T-helper 1 cell treated with Interleukin-12 subunit alpha and Interleukin-12 subunit beta and Interleukin-4 antibody, amounts not matched to agents 30 ng/mL and 1 ng/mL, for 36 hours (primary cell): ENCODE results near the gene IKZF3. TPM values are rescaled to one million over a fixed set of nuclear protein-coding genes. Genes with fewer than 3 reads are reported as not detected.
"Not testable (repeated sequence)": the region's sequence is repeated elsewhere in the genome, so short reads cannot be mapped to it uniquely, and the experiment has no call there.

Experiments used
- intact Hi-C: fragments of 100-400 bp; cut with micrococcal nuclease; formaldehyde crosslinking; loops from one replicate; pipeline ENCODE4 v1.15.1; 2024
- total RNA-seq: library from RNA; stranded (reverse); gene quantifications from 2 replicates; pipeline ENCODE4 v1.2.3, GENCODE V29; 2022

IKZF3 gene
- total RNA-seq, 1 donor from 2014 or later, result 37.6 TPM

DNA sequence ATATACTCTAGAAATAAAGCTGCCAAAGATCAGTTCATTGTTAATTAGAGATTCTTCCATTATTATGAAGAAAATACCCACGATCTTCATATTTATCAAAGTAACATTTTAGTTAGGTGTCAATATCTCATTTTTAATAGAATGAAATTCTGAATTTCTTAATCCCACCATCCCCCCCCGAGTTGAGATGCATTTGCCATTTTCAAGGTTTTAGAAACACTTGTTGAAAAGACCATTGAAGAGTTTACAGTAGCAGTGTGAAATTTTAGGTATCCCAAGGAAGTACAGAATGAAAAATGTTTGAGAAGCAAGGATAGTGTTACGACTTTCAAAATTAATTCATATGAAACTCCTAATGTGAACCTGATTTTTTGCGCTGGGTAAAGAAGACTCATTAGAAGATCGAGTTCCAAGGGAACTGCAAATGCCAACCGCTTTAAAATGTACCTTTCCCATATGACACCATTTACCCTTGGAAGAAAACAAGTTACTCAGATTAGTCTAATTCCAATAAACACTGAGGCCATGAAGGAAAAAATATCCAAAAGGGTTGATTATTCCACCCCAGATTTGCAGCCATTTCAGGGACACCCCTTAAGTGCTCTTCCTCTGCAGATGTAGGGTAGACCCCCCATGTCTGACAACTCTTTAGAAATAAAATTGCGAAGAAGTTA, 731 bp downstream of the IKZF3 start:
- intact Hi-C loops, result loop anchor here (1.0 to 5.0 kb wide), 3 partner anchors 21 to 71 kb away; no protein-coding TSS in a partner anchor

GRCh38 chr17:39861235-39861634, 2.9 kb downstream of the IKZF3 start:
- intact Hi-C loops, result loop anchor here (5.0 kb wide), 1 partner anchor 69 kb away; no protein-coding TSS in a partner anchor

GRCh38 chr17:39855911-39856649, 8.0 kb downstream of the IKZF3 start:
- intact Hi-C loops, result not testable (repeated sequence)

GRCh38 chr17:39854909-39855308, 9.2 kb downstream of the IKZF3 start:
- intact Hi-C loops, result no loop called here

DNA sequence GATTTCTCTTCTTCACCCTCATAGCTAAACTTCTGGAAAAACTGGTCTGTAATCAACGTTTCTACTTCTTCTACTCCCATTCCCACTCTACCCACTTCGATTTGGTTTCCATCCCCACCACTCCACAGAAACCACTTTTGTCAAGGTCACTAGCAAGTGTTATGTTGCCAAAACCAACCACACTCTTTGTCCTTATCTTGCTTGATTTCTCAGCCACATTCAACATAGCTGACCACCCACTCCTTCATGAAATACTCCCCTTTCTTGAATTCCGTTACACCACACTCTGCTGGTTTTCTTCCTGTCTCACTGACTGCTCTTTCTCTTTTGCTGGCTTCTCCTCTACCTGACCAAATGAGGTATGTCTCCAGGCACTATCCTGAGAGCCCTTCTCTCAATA, 11.9 kb downstream of the IKZF3 start:
- intact Hi-C loops, result no loop called here

DNA sequence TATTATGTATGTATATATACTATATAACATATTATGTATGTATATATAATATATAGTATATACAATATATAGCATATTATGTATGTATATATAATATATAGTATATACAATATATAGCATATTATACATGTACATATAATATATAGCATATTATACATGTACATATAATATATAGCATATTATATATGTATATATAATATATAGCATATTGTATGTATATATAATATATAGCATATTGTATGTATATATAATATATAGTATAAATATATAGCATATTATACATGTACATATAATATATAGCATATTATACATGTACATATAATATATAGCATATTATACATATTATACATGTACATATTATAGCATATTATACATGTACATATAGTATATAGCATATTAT, 13.9 kb downstream of the IKZF3 start:
- intact Hi-C loops, result not testable (repeated sequence)

- intact Hi-C loops, result no loop called here
Measured at GRCh38 chr17:39848600-39848999, 15.5 kb downstream of the IKZF3 start.

DNA sequence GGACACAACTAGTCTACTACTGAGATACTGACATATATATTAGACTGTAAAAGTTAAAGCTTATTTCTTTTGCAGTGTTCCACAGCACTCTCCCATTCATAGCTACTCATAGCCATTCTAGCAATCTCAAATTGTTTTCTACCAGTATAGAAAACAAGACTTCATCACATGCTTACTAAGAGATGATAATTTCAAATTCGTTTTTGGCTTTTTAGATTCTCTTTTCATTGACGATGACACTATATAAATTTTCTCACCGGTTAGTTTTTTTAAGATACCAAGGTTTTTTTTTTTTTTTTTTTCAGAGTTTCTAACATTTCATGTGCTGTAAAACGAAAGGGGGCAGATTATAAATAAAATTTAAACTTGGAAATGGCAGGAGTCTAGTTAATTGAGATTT, 17.9 kb downstream of the IKZF3 start:
- intact Hi-C loops, result no loop called here

- intact Hi-C loops, result no loop called here
Measured at GRCh38 chr17:39845052-39845846, 18.9 kb downstream of the IKZF3 start.

GRCh38 chr17:39841134-39841683, 22.9 kb downstream of the IKZF3 start:
- intact Hi-C loops, result no loop called here

DNA sequence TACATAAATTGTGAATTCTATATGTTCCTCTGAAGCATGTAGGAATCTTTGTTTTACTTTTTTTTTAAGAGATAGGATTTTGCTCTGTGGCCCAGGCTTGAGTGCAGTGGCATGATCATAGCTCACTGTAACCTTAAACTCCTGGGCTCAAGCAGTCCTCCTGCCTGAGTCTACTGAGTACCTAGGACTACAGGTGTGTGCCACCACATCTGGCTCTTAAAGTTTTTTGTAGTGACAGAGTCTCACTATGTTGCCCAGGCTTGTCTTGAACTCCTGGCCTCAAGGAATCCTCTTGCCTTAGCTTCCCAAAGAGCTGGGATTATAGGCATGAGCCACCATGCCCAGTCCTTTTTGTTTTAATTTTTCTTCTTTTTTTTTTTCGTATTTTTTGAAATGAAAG, 25.3 kb downstream of the IKZF3 start:
- intact Hi-C loops, result no loop called here

GRCh38 chr17:39838057-39838456, 26.1 kb downstream of the IKZF3 start:
- intact Hi-C loops, result no loop called here

- intact Hi-C loops, result no loop called here
Measured at GRCh38 chr17:39836117-39836516, 28.0 kb downstream of the IKZF3 start.

GRCh38 chr17:39835038-39835786, 28.9 kb downstream of the IKZF3 start:
- intact Hi-C loops, result no loop called here

GRCh38 chr17:39834017-39834416, 30.1 kb downstream of the IKZF3 start:
- intact Hi-C loops, result no loop called here

GRCh38 chr17:39831588-39831987, 32.5 kb downstream of the IKZF3 start:
- intact Hi-C loops, result no loop called here

DNA sequence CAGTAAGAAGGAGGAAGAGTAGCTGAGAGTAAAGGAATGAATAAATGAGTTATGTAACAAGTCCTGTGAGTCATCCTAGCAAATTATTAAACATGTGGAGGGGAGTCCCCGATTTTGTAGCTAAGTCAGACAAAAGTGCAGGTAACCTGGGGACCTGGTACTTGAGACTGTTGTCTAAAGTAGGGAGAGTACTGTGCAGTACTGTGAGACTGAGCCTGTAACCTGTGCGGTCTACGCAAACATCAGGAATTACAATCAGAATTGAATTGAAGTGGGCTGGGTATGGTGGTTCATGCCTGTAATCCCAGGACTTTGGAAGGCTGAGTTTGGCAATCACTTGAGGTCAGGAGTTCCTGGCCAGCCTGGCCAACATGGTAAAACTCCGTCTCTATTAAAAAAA, 35.7 kb downstream of the IKZF3 start:
- intact Hi-C loops, result no loop called here

- intact Hi-C loops, result no loop called here
Measured at GRCh38 chr17:39826334-39826733, 37.8 kb downstream of the IKZF3 start.

- intact Hi-C loops, result no loop called here
Measured at GRCh38 chr17:39823407-39824054, 40.6 kb downstream of the IKZF3 start.

- intact Hi-C loops, result no loop called here
Measured at GRCh38 chr17:39822051-39822451, 42.1 kb downstream of the IKZF3 start.
